Loucy (cell line): ENCODE measurements around the gene CACNA1D.
A peak's percentile ranks its signal among the peaks of the same experiment; 100 is the strongest.

Source experiments
- H2AFZ ChIP-seq: fragments of 200-600 bp; sonication (generic); 2 replicates; pipeline ENCODE4 v1.6.0; 2016; ENCODE audit warnings: antibody characterized with exemption, mild to moderate bottlenecking, low read length, moderate library complexity
- H3F3A ChIP-seq: fragments of 200-600 bp; 2 replicates; pipeline ENCODE4 v1.6.0; 2016; ENCODE audit warnings: antibody characterized with exemption, low read depth, mild to moderate bottlenecking
- H3K27me3 ChIP-seq: fragments of 200-600 bp; sonication (generic); 2 replicates; pipeline ENCODE4 v1.6.1; 2014; ENCODE audit warnings: low read length, mild to moderate bottlenecking; ENCODE audit not compliant: insufficient read depth, poor library complexity, severe bottlenecking
- H3K36me3 ChIP-seq: fragments of 200-600 bp; sonication (generic); 2 replicates; pipeline ENCODE4 v1.6.1; 2016; ENCODE audit warnings: low read length; ENCODE audit not compliant: insufficient read depth
- H3K4me1 ChIP-seq: fragments of 200-600 bp; sonication (generic); 2 replicates; pipeline ENCODE4 v1.5.1; 2014; ENCODE audit warnings: low read length, mild to moderate bottlenecking; ENCODE audit not compliant: insufficient read depth, poor library complexity, severe bottlenecking
- H3K4me2 ChIP-seq: fragments of 200-600 bp; sonication (generic); 2 replicates; pipeline ENCODE4 v1.6.0; 2014; ENCODE audit warnings: antibody characterized with exemption, low read length, low read depth, mild to moderate bottlenecking; ENCODE audit not compliant: poor library complexity, severe bottlenecking
- H3K4me3 ChIP-seq: fragments of 200-600 bp; sonication (generic); 2 replicates; pipeline ENCODE4 v1.5.1; 2014; ENCODE audit warnings: low read length, mild to moderate bottlenecking, mixed read lengths; ENCODE audit not compliant: poor library complexity, severe bottlenecking
- H3K79me2 ChIP-seq: fragments of 200-600 bp; sonication (generic); 2 replicates; pipeline ENCODE4 v1.6.1; 2014; ENCODE audit warnings: low read length; ENCODE audit not compliant: insufficient read depth
- H3K9ac ChIP-seq: fragments of 200-600 bp; sonication (generic); 2 replicates; pipeline ENCODE4 v1.6.0; 2014; ENCODE audit warnings: mild to moderate bottlenecking, low read depth, low read length, moderate library complexity; ENCODE audit not compliant: poor library complexity, severe bottlenecking
- H3K9me2 ChIP-seq: fragments of 200-600 bp; sonication (generic); replicated peaks from 2 replicates; pipeline ENCODE4 v1.6.1; 2016; ENCODE audit warnings: low read depth, low read length, mixed read lengths
- H3K9me3 ChIP-seq: fragments of 200-600 bp; sonication (generic); 2 replicates; pipeline ENCODE4 v1.6.1; 2014; ENCODE audit warnings: mild to moderate bottlenecking, antibody characterized with exemption, low read length, low read depth; ENCODE audit not compliant: insufficient read depth
- H4K20me1 ChIP-seq: fragments of 200-600 bp; sonication (generic); 2 replicates; pipeline ENCODE4 v1.6.0; 2014; ENCODE audit warnings: antibody characterized with exemption, low read length, mild to moderate bottlenecking; ENCODE audit not compliant: insufficient read depth, poor library complexity, severe bottlenecking
- EZH2phosphoT487 ChIP-seq: fragments of 200-600 bp; IDR thresholded peaks from 2 replicates; pipeline ENCODE4 v1.6.1; 2018; ENCODE audit warnings: antibody characterized with exemption, mild to moderate bottlenecking, moderate library complexity, borderline replicate concordance
- TF ChIP-seq, protein P1 (sequence below): fragments of 200-600 bp; sonication (generic); conservative IDR thresholded peaks from 2 replicates; pipeline ENCODE4 v1.5.1; 2014; ENCODE audit warnings: mild to moderate bottlenecking, antibody characterized with exemption, low read length

CACNA1D gene

DNA sequence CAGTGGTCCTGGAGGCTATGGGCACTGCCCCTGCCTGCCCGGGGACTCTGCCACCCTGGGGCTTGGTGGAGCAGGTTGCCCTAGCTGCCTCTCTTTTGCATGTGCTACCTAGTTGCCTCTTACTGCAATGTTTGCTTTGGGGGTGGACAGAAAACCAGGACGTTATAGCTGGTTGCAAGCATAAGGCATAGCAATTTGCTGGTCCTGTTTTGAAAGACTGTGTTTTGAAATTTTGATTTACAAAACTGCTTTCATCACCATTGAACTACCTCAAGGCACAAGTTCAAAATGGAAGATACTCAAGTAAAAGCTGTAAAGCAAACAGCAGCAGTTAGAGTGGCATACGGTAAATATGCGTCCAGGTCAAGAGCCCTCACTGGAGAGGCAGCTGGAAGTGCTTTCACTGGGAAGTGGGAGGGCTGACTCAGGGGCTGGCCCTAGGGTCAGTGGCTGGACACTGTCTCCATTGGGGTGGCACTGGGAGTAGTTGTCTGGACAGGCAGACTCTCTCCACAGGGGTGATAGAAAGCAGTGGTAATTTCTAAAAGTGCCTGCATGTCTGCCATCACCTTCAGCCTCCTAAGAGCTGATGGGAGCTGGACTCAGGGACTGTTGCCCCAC is 213.7 kb downstream of the CACNA1D start:
- Histone ChIP-seq H3K4me2 (no peak overlapping the region), H3K9me3 (no peaks in the 10 kb centered on the region), H3K9me2 (no peaks in the 10 kb centered on the region), H3K9ac (no peak overlapping the region), H3K36me3 (no peaks in the 10 kb centered on the region), H2AFZ (no peak overlapping the region), H3K79me2 (no peaks in the 10 kb centered on the region), H3K4me1 (peaks cover 11% of the 10 kb centered on the region), H4K20me1 (no peaks in the 10 kb centered on the region), H3K4me3 (no peak overlapping the region), H3K27me3 (no peaks in the 10 kb centered on the region), H3F3A (no peaks in the 10 kb centered on the region)
- TF ChIP-seq EZH2phosphoT487 = no peak
- TF ChIP-seq, protein P1, sequence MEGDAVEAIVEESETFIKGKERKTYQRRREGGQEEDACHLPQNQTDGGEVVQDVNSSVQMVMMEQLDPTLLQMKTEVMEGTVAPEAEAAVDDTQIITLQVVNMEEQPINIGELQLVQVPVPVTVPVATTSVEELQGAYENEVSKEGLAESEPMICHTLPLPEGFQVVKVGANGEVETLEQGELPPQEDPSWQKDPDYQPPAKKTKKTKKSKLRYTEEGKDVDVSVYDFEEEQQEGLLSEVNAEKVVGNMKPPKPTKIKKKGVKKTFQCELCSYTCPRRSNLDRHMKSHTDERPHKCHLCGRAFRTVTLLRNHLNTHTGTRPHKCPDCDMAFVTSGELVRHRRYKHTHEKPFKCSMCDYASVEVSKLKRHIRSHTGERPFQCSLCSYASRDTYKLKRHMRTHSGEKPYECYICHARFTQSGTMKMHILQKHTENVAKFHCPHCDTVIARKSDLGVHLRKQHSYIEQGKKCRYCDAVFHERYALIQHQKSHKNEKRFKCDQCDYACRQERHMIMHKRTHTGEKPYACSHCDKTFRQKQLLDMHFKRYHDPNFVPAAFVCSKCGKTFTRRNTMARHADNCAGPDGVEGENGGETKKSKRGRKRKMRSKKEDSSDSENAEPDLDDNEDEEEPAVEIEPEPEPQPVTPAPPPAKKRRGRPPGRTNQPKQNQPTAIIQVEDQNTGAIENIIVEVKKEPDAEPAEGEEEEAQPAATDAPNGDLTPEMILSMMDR = no peak

DNA sequence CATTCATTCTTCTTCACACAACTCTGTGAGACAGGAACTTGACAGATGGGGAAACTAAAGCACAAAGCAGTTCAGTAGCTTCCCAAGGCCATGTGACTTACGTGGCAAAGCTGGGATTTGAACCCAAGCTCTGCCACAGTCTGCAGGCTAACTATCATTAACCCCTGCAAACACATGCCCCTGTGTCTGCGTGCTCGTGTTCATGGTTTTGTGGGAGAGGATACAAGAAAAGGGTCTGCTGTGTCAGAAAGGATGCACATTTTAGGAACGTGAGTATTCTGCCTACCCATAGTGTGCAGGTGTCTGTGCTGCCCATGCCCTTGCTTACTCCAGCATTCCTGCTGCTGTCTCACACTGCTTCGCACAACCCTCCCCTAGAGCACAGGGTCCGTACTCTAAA is 214.8 kb downstream of the CACNA1D start:
- Histone ChIP-seq H3K36me3 (no peaks in the 10 kb centered on the region), H3K4me1 (peaks cover 11% of the 10 kb centered on the region), H3K9ac (no peak overlapping the region), H2AFZ (no peak overlapping the region; the same call in 1 of the 2 replicates), H3K4me3 (no peak overlapping the region), H3K4me2 (no peak overlapping the region), H3K9me2 (no peaks in the 10 kb centered on the region), H3F3A (no peaks in the 10 kb centered on the region), H3K79me2 (no peaks in the 10 kb centered on the region), H3K9me3 (no peaks in the 10 kb centered on the region), H4K20me1 (no peaks in the 10 kb centered on the region), H3K27me3 (no peaks in the 10 kb centered on the region)
- TF ChIP-seq, protein P1 = no peak
- no peak for TF ChIP-seq EZH2phosphoT487

DNA sequence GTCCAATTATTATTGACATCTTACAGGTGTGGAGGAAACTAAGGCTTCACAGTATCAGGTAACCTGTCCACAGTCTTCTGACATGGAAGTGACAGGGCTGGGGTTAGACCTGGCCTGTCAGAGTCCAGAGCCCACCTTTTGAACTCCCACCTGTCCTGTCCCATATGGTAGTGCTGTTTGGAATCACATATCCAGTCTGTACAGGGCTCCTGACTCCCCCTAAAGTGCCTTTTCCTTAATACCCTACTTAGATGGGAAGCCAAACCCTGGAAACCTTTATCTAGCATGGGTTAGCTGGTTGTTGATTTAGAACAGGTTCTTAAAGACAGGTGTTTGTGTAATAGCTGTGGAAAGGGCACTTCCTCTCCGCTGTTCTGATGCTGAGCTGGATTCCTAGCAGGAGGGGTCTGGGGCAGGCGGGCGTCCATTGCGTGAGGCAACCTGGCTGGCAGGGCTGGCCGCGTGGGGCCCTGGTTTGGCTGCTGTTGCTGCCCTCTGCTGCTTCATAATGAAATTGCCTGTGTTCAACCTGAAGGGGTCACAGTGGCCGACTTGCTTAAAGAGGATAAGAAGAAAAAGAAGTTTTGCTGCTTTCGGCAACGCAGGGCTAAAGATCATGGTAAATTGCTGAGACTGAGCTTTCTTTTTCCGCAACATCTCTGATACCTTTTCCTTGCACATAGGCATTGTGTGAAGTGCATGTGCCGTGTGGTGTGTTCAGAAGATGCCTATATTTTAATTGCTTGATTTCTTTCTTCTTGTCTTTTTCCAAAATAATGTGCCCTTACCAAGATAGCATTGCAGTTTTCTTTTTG is 215.7 kb downstream of the CACNA1D start:
- no peaks in the 10 kb centered on the region for H3F3A ChIP-seq
- peaks cover 11% of the 10 kb centered on the region for H3K4me1 ChIP-seq
- no peaks in the 10 kb centered on the region for H3K9me2 ChIP-seq
- H3K4me2 ChIP-seq = no peak overlapping the region
- H3K36me3 ChIP-seq = no peaks in the 10 kb centered on the region
- no peak overlapping the region for H3K9ac ChIP-seq
- H2AFZ ChIP-seq = peak overlapping the region; percentile 85
- H3K4me3 ChIP-seq = no peak overlapping the region
- H4K20me1 ChIP-seq = no peaks in the 10 kb centered on the region
- no peaks in the 10 kb centered on the region for H3K9me3 ChIP-seq
- H3K27me3 ChIP-seq = no peaks in the 10 kb centered on the region
- H3K79me2 ChIP-seq = no peaks in the 10 kb centered on the region
- no peak for TF ChIP-seq EZH2phosphoT487
- TF ChIP-seq, protein P1 = peak; percentile 82
